Ascending aorta (tissue), 2 donors: Measurements from ENCODE around the gene FAM53B. TPM values are rescaled to one million over a fixed set of nuclear protein-coding genes. Genes with fewer than 3 reads are reported as not detected.

Experiments used
- DNase-seq, 2 donors: peaks; one replicate each; pipeline ENCODE4 v3.0.0-alpha.2; 2019; ENCODE audit warnings: low spot score in 2 of 2
- H3K27ac ChIP-seq, 2 donors: fragments of 200-600 bp; sonication (generic); one replicate each; pipeline ENCODE4 v1.5.1; 2016 to 2017; ENCODE audit warnings: mild to moderate bottlenecking in 1 of 2
- H3K27me3 ChIP-seq: fragments of 200-600 bp; sonication (generic); one replicate; pipeline ENCODE4 v1.5.1; 2017
- H3K36me3 ChIP-seq, 2 donors: fragments of 200-600 bp; sonication (generic); one replicate each; pipeline ENCODE4 v1.5.1; 2016
- H3K4me1 ChIP-seq, 2 donors: fragments of 200-600 bp; sonication (generic); one replicate each; pipeline ENCODE4 v1.5.1; 2016 to 2017; ENCODE audit warnings: mild to moderate bottlenecking in 1 of 2
- H3K4me3 ChIP-seq, 2 donors: fragments of 200-600 bp; sonication (generic); one replicate each; pipeline ENCODE4 v1.5.1; 2016 to 2017; ENCODE audit warnings: mild to moderate bottlenecking in 1 of 2
- H3K9me3 ChIP-seq, 2 donors: fragments of 200-600 bp; sonication (generic); one replicate each; pipeline ENCODE4 v1.5.1; 2016
- intact Hi-C: fragments of 100-400 bp; cut with DNase I; formaldehyde crosslinking; loops from one replicate; pipeline ENCODE4 v1.15.1; 2023
- total RNA-seq: library from RNA; depleted of rRNA; stranded (reverse); fragments of >200 nt; gene quantifications from one replicate; pipeline ENCODE4 v1.1.0, GENCODE V29; 2016
- TF ChIP-seq, protein P1 (sequence below), 3 experiments: fragments of 200-600 bp in 2 of 3; fragments of 450-650 bp in 1 of 3; sonication (generic) in 2 of 3; IDR thresholded peaks; one replicate each; pipeline ENCODE4 v1.5.1; 2016 to 2019; ENCODE audit warnings: antibody characterized with exemption in 3 of 3, mild to moderate bottlenecking in 1 of 3, moderate library complexity in 1 of 3

Gene FAM53B
- total RNA-seq, 1 donor from 2014 or later, result 52.5 TPM

DNA sequence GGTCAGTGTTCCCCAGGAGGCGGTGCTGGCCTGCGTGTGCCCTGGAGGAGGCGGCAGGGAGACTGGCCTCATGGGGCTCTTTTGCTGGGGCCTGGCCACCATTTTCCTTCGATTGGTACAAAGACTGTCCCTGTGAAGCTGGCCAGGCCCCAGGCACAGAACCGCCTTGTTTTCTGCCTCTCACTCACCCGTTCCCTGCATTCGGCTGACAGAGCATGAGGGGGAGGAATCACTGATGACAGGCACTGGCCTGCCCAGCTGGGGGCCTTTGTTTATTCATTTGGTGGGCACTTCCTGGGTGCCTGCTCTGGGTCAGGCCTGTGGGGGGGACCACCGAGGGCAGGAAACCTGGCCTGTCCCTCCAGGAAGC is 139.2 kb downstream of the FAM53B start:
- Histone ChIP-seq H3K9me3 (no peaks in the 10 kb centered on the region), H3K27ac (no peak overlapping the region), H3K4me1 (no peaks in the 10 kb centered on the region), H3K36me3 (no peaks in the 10 kb centered on the region), H3K27me3 (no peaks in the 10 kb centered on the region), H3K4me3 (no peak overlapping the region)
- intact Hi-C loops, result no loop called here
- TF ChIP-seq, protein P1, sequence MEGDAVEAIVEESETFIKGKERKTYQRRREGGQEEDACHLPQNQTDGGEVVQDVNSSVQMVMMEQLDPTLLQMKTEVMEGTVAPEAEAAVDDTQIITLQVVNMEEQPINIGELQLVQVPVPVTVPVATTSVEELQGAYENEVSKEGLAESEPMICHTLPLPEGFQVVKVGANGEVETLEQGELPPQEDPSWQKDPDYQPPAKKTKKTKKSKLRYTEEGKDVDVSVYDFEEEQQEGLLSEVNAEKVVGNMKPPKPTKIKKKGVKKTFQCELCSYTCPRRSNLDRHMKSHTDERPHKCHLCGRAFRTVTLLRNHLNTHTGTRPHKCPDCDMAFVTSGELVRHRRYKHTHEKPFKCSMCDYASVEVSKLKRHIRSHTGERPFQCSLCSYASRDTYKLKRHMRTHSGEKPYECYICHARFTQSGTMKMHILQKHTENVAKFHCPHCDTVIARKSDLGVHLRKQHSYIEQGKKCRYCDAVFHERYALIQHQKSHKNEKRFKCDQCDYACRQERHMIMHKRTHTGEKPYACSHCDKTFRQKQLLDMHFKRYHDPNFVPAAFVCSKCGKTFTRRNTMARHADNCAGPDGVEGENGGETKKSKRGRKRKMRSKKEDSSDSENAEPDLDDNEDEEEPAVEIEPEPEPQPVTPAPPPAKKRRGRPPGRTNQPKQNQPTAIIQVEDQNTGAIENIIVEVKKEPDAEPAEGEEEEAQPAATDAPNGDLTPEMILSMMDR (IDR thresholded peaks at IDR 0.05), result no peak
- DNase-seq, result no peak

DNA sequence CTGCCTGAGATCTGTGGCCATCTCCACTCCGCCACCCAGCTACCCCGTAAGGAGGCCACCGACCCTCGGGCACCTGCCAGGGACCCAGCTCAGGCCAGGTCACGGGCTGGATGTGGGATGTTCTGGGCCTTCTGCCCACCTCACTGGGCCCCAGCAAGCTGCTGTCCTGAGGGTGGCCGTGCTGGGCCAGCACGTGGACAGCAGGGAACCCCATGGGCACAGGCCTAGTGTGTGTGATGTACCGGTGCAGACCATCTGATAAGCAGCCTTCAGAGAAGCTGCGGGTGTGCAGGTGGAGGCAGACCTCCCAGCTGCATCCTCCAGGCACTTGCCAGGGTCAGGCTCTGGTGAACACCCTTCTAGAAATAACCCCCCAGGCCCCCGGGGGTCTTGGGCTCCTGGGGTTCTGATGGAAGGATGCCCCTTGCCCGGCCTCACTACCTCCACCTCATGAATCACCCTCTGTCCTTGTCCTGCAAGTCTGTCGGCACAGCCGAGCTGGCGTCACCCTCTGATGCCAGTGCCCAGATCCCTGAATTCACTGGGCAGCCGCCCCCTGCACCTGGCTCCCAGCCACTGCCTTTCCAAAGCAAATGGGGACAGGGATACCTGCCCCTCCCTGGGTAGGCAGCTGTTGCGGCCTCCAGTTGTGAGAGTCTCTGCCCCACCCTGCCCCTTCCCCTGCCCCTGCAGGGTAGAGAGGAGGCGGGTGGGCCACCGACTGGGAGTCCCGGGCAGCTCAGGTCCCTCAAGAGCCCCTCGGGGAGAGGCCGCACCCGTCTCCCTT is 139.8 kb downstream of the FAM53B start:
- DNase-seq, result no peak
- intact Hi-C loops, result no loop called here
- no peak overlapping the region for H3K27ac ChIP-seq
- no peak overlapping the region for H3K4me3 ChIP-seq
- no peaks in the 10 kb centered on the region for H3K27me3 ChIP-seq
- no peaks in the 10 kb centered on the region for H3K4me1 ChIP-seq
- H3K9me3 ChIP-seq, result no peaks in the 10 kb centered on the region
- no peaks in the 10 kb centered on the region for H3K36me3 ChIP-seq
- TF ChIP-seq, protein P1 (IDR thresholded peaks at IDR 0.05), result no peak

DNA sequence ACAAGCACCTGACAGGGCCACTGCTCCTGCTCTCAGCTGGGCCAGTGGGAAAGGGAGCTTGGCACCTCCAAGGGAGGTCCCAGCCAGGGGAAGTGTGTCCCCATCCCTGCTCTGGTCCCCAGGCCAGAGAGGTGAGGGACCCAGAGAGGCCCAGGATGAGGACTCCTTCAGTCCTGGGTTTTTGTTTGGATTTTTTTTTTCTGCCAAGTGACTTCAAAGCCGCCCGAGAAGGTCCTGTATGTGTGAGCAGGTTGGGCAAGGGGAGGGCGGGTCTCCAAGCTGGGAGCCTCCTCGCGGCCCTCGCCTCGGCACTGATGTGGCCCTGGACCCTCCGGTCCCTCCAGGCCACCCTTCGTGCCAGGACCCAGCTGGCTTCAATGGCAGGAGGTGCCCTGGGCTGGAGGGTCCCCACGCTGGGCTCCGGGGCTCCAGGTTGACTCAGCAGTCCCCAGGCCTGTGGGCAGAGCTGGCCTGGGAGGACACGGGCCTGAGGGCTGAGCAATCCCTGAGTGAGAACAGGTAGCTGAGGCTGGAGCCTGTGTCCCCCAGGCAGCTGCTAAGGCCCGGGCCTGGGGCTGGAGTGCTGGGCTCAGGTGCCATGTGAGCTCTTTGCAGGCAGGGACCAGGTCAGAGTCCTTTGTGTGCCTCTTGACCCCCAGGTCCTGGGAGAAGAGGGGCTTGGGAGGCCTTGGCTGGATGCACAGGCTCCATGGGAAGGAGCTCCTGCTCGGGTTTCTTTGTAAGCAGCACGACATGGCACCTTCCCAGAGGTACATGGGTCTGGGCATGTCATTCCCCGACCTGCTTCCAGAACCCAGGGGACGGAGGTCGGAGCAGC is 140.6 kb downstream of the FAM53B start:
- Histone ChIP-seq H3K36me3 (no peaks in the 10 kb centered on the region), H3K4me1 (no peaks in the 10 kb centered on the region), H3K27ac (no peak overlapping the region), H3K9me3 (no peaks in the 10 kb centered on the region), H3K4me3 (no peak overlapping the region), H3K27me3 (no peaks in the 10 kb centered on the region)
- no peak for DNase-seq
- intact Hi-C loops, result no loop called here
- TF ChIP-seq, protein P1 (IDR thresholded peaks at IDR 0.05), result no peak

DNA sequence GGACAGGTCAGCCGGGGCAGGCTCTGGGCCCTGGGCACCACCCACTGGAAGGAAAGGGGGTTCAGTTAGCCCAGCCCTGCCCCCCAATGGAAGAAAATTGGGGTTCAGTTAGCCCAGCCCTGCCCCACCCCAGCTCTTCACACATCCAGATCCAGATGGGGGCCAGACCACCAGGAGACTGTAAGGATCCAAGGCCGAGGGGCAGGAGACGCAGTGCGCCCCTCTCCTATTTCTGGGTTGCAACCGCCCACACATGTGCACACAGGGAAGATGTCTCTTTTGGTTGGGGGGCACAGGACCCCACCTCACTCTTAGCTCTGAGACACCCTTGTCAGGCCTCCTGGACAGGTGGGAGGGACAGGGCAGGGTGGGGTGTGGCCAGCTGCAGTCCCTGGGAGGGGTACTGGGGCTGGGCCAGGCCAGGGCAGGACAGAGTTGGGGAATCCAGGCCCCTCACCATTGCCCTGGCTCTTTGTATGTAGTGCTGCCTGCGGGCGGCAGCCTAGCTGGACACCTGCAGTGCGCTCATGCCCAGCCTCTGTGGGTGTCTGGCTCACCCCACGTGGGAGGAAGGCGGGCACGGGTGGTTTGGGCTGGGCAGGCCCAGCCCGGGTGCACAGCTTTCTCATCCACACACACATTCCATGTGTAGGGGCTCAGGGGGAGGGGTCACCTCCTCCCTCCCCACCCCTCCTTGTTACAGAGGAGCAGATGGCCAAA is 141.4 kb downstream of the FAM53B start:
- no peaks in the 10 kb centered on the region for H3K9me3 ChIP-seq
- H3K27ac ChIP-seq, result no peak overlapping the region
- intact Hi-C loops, result no loop called here
- H3K36me3 ChIP-seq, result no peaks in the 10 kb centered on the region
- no peak overlapping the region for H3K4me3 ChIP-seq
- no peaks in the 10 kb centered on the region for H3K27me3 ChIP-seq
- TF ChIP-seq, protein P1 (IDR thresholded peaks at IDR 0.05), result no peak
- no peak for DNase-seq
- H3K4me1 ChIP-seq, result no peaks in the 10 kb centered on the region

DNA sequence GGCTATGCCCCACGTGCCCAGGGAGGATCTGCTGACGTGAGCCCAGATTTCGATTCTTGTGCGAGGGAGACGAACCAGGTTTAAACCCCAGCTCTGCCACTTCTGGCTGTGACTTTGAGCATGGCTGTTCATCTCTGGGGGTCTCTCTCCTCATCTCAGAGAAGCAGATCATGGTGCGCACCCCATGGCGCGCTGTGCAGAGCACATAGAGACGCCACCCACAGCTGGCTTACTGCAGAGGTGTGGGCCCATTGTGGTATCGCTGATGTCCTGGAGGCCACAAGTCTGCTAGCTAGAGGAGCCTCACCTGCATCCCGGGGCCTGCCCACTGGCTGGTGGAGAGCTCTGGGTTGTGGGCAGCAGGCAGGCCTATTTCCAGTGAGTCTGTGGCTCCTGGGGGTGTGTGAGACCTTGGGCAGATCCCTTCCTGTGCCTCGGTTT is 142.0 kb downstream of the FAM53B start:
- H3K9me3 ChIP-seq, result no peaks in the 10 kb centered on the region
- no peak overlapping the region for H3K4me3 ChIP-seq
- H3K4me1 ChIP-seq, result no peaks in the 10 kb centered on the region
- no peak for DNase-seq
- intact Hi-C loops, result no loop called here
- H3K27ac ChIP-seq, result no peak overlapping the region
- H3K27me3 ChIP-seq, result no peaks in the 10 kb centered on the region
- H3K36me3 ChIP-seq, result no peaks in the 10 kb centered on the region
- TF ChIP-seq, protein P1 (IDR thresholded peaks at IDR 0.05), result no peak
